ENCODE data around the gene MAP3K7CL. TPM values are rescaled to one million over a fixed set of nuclear protein-coding genes. Genes with fewer than 3 reads are reported as not detected.

MAP3K7CL gene
- total and polyA plus RNA-seq, 2 of the 8 experiments (the other 6 are each of a cell fraction or from before 2014, with no cell fraction given): not detected

GRCh38 chr21:29092102-29092959, 38.1 kb upstream of the MAP3K7CL start (continued):
- TF ChIP-seq CHD7 (IDR thresholded peaks at IDR 0.05; ENCODE audit: insufficient replicate concordance, low read length) (no peak), SIN3A (conservative IDR thresholded peaks at IDR 0.05 in 1 of 2, IDR thresholded peaks at IDR 0.05 in 1 of 2; ENCODE audit: low read depth in 1 of 2, low read length in 2 of 2) (no peak), CHD1 (IDR thresholded peaks at IDR 0.05; ENCODE audit: low read depth, low read length) (no peak), JUN (IDR thresholded peaks at IDR 0.05; ENCODE audit: low read depth, low read length) (no peak), RAD21 (IDR thresholded peaks at IDR 0.05 in 1 of 2, conservative IDR thresholded peaks at IDR 0.05 in 1 of 2; ENCODE audit: low read depth in 2 of 2, low read length in 2 of 2) (no peak), TAF1 (IDR thresholded peaks at IDR 0.05; ENCODE audit: low read depth, low read length) (no peak)
